Measurements from ENCODE around the gene CAP2. TPM values are rescaled to one million over a fixed set of nuclear protein-coding genes. Genes with fewer than 3 reads are reported as not detected.
"Not testable (repeated sequence)": the region's sequence is repeated elsewhere in the genome, so short reads cannot be mapped to it uniquely, and the experiment has no call there.

The CAP2 gene
- polyA plus RNA-seq, 4 donors = 11.7 to 15.8 (median 13.4) TPM

- DNase-seq (ENCODE audit: low read depth in 4 of 4, low spot score in 2 of 4) = no peak
These were observed 172.0 kb downstream of the CAP2 start for GRCh38 chr6:17565399-17565798.

- DNase-seq (ENCODE audit: low read depth in 4 of 4, low spot score in 2 of 4) = no peak
These were observed 181.6 kb downstream of the CAP2 start for GRCh38 chr6:17574866-17575560.

- DNase-seq (ENCODE audit: low read depth in 4 of 4, low spot score in 2 of 4) = no peak
These were observed 183.7 kb downstream of the CAP2 start for GRCh38 chr6:17577059-17577458.

GRCh38 chr6:17580518-17581048 lies 187.2 kb downstream of the CAP2 start:
- DNase-seq (ENCODE audit: low read depth in 4 of 4, low spot score in 2 of 4) = peak; percentile 13 to 32 (median 22)

- DNase-seq (ENCODE audit: low read depth in 4 of 4, low spot score in 2 of 4) = not testable (repeated sequence)
These were observed 187.9 kb downstream of the CAP2 start for GRCh38 chr6:17581282-17581681.

- DNase-seq (ENCODE audit: low read depth in 4 of 4, low spot score in 2 of 4) = no peak
These were observed 190.4 kb downstream of the CAP2 start for GRCh38 chr6:17583811-17584210.

GRCh38 chr6:17584241-17584803 lies 190.9 kb downstream of the CAP2 start:
- DNase-seq (ENCODE audit: low read depth in 4 of 4, low spot score in 2 of 4) = peak; percentile 52 to 77 (median 61)

GRCh38 chr6:17585766-17586490 lies 192.5 kb downstream of the CAP2 start:
- DNase-seq (ENCODE audit: low read depth in 4 of 4, low spot score in 2 of 4) = no peak

- not testable (repeated sequence) for DNase-seq (ENCODE audit: low read depth in 4 of 4, low spot score in 2 of 4)
These were observed 193.2 kb downstream of the CAP2 start for GRCh38 chr6:17586623-17587022.

- no peak for DNase-seq (ENCODE audit: low read depth in 4 of 4, low spot score in 2 of 4)
These were observed 194.6 kb downstream of the CAP2 start for GRCh38 chr6:17588011-17588410.

GRCh38 chr6:17589406-17590096 lies 196.2 kb downstream of the CAP2 start:
- no peak for DNase-seq (ENCODE audit: low read depth in 4 of 4, low spot score in 2 of 4)

GRCh38 chr6:17591287-17591686 lies 197.9 kb downstream of the CAP2 start:
- no peak for DNase-seq (ENCODE audit: low read depth in 4 of 4, low spot score in 2 of 4)

- DNase-seq (ENCODE audit: low read depth in 4 of 4, low spot score in 2 of 4) = no peak
These were observed 199.9 kb downstream of the CAP2 start for GRCh38 chr6:17593246-17593645.

- DNase-seq (ENCODE audit: low read depth in 4 of 4, low spot score in 2 of 4) = no peak
These were observed 202.7 kb downstream of the CAP2 start for GRCh38 chr6:17596085-17596484.

GRCh38 chr6:17599877-17600526 lies 206.6 kb downstream of the CAP2 start, which contains the start of gene FAM8A1:
FAM8A1 (plus strand) TSS chr6:17600302; CDS start chr6:17600410, 108 bp downstream.
- DNase-seq (ENCODE audit: low read depth in 4 of 4, low spot score in 2 of 4) = peak; percentile 76 to 92 (median 82)

- DNase-seq (ENCODE audit: low read depth in 4 of 4, low spot score in 2 of 4) = peak; percentile 18 to 39 (median 33)
These were observed 207.4 kb downstream of the CAP2 start for GRCh38 chr6:17600527-17601385.

GRCh38 chr6:17601386-17601703 lies 207.9 kb downstream of the CAP2 start:
- DNase-seq (ENCODE audit: low read depth in 4 of 4, low spot score in 2 of 4) = no peak

GRCh38 chr6:17602888-17603287 lies 209.5 kb downstream of the CAP2 start:
- DNase-seq (ENCODE audit: low read depth in 4 of 4, low spot score in 2 of 4) = no peak

GRCh38 chr6:17606606-17607005 lies 213.2 kb downstream of the CAP2 start:
- no peak for DNase-seq (ENCODE audit: low read depth in 4 of 4, low spot score in 2 of 4)

All from left renal cortex interstitium (tissue), 4 donors.